ENCODE data around the gene KRT6B.

DNA sequence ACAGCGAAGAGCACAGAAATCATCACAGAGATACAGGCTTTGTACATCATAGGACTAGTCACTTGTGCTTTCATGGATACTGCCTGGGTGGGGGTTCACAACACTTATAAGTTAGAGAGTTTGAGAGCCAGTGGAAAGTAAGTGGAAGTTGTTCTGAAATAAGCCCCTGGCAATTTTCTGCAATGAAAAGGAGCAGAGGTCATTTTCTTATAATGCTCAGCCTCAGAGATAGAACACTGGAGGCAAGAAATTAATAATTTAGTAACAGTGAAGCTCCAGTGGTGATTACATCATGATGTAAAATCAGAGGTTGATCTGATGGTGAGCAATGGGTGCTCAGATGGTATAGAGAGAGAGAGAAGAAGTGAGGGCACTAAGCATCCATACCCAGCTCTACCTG is 35.3 kb upstream of the KRT6B start:
- TF ChIP-seq, protein P1, sequence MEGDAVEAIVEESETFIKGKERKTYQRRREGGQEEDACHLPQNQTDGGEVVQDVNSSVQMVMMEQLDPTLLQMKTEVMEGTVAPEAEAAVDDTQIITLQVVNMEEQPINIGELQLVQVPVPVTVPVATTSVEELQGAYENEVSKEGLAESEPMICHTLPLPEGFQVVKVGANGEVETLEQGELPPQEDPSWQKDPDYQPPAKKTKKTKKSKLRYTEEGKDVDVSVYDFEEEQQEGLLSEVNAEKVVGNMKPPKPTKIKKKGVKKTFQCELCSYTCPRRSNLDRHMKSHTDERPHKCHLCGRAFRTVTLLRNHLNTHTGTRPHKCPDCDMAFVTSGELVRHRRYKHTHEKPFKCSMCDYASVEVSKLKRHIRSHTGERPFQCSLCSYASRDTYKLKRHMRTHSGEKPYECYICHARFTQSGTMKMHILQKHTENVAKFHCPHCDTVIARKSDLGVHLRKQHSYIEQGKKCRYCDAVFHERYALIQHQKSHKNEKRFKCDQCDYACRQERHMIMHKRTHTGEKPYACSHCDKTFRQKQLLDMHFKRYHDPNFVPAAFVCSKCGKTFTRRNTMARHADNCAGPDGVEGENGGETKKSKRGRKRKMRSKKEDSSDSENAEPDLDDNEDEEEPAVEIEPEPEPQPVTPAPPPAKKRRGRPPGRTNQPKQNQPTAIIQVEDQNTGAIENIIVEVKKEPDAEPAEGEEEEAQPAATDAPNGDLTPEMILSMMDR (IDR thresholded peaks at IDR 0.05), result no peak
- TF ChIP-seq POLR2A (IDR thresholded peaks at IDR 0.05) (no peak), POLR2AphosphoS5 (IDR thresholded peaks at IDR 0.05) (no peak)

Data from sigmoid colon (tissue), 4 donors.